Vagina (tissue), 2 donors: ENCODE results near the gene CARD14.

Source experiments
- CTCF ChIP-seq, 3 experiments: fragments of 450-650 bp in 2 of 3; fragments of 200-600 bp in 1 of 3; sonication (generic) in 1 of 3; IDR thresholded peaks; one replicate each; pipeline ENCODE4 v1.5.1; 2017 to 2019; ENCODE audit warnings: antibody characterized with exemption in 3 of 3, mild to moderate bottlenecking in 2 of 3, moderate library complexity in 2 of 3
- POLR2AphosphoS5 ChIP-seq, 2 donors: sonication (generic); formaldehyde crosslinking; IDR thresholded peaks; one replicate each; pipeline ENCODE4 v1.9.0; 2017; ENCODE audit warnings: antibody characterized with exemption in 2 of 2, mild to moderate bottlenecking in 2 of 2, low read depth in 1 of 2; ENCODE audit not compliant: insufficient read depth in 1 of 2

- TF ChIP-seq CTCF (IDR thresholded peaks at IDR 0.05): no peak
- TF ChIP-seq POLR2AphosphoS5 (IDR thresholded peaks at IDR 0.05; ENCODE audit: insufficient read depth in 1 of 2, low read depth in 1 of 2): no peak
Observed at GRCh38 chr17:80251966-80252365, 82.1 kb downstream of the CARD14 start.
